ENCODE measurements around the gene UPK1B. TPM values are rescaled to one million over a fixed set of nuclear protein-coding genes. Genes with fewer than 3 reads are reported as not detected.

UPK1B gene
- total RNA-seq, 1 experiment from 2014 or later, result 1.0 TPM

DNA sequence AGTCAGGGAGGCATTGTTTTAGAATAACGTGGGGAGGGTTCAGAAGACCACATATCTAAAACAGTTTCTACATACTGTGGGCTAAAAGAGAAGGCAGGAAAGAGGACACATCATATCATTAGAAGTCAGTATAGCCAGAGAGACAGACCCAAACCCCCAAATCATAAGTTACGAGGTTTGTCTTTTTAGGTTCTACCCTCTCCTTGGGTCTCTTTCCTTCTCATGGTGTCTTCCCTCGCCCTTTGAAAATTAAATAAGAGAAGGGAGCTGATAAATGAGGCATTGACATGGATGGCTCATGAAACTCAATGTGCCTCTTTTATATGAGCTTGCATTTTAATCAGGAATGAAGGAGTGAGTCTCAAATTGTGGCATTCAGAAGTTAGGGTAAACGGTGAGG, 3.4 kb downstream of the UPK1B start:
- H3K27me3 Mint-ChIP-seq (ENCODE audit: low read depth), result peaks cover 16% of the 10 kb centered on the region
- Histone ChIP-seq H3K14ac (ENCODE audit: insufficient read depth, low read length) (no peak overlapping the region), H2BK15ac (ENCODE audit: low read depth, low read length) (no peak overlapping the region), H4K20me1 (ENCODE audit: control insufficient read depth, insufficient read depth, insufficient read length) (no peaks in the 10 kb centered on the region), H4K91ac (ENCODE audit: insufficient read length, low read depth, low read length) (no peak overlapping the region), H3K23me2 (ENCODE audit: insufficient read length, low read depth, low read length, poor library complexity, severe bottlenecking) (no peaks in the 10 kb centered on the region), H3K27ac (ENCODE audit: insufficient read length, low read depth, low read length) (no peak overlapping the region), H2AFZ (ENCODE audit: low read length) (no peak overlapping the region), H2BK12ac (ENCODE audit: insufficient read length, low read depth, low read length) (no peak overlapping the region), H4K8ac (replicated peaks; ENCODE audit: insufficient read length, low read depth, low read length) (no peak overlapping the region), H3K18ac (ENCODE audit: insufficient read length, low read depth, low read length) (no peak overlapping the region), H3K27me3 (ENCODE audit: insufficient read depth, low read length) (no peaks in the 10 kb centered on the region), H2BK20ac (ENCODE audit: low read depth, low read length, poor library complexity, severe bottlenecking) (no peak overlapping the region), H3K9me3 (ENCODE audit: control insufficient read depth, low read depth, low read length) (no peaks in the 10 kb centered on the region), H3K23ac (ENCODE audit: insufficient read length, low read depth, low read length) (no peak overlapping the region), H3K4me2 (ENCODE audit: insufficient read depth, insufficient read length, low read length) (no peak overlapping the region), H3K4ac (ENCODE audit: low read depth, low read length) (no peak overlapping the region), H3K56ac (ENCODE audit: insufficient read length, low read depth, low read length) (no peak overlapping the region), H3K79me1 (ENCODE audit: insufficient read depth, low read depth, low read length, poor library complexity, severe bottlenecking) (no peaks in the 10 kb centered on the region), H3T11ph (ENCODE audit: low read length) (no peak overlapping the region), H3K9ac (ENCODE audit: extremely low read depth, insufficient read length, low read length) (no peak overlapping the region), H3K79me2 (ENCODE audit: insufficient read depth, low read length) (no peaks in the 10 kb centered on the region), H2BK120ac (ENCODE audit: low read depth, low read length, poor library complexity, severe bottlenecking) (no peak overlapping the region), H4K5ac (ENCODE audit: insufficient read length, low read depth, low read length) (no peak overlapping the region), H2BK5ac (ENCODE audit: insufficient read length, low read length) (no peak overlapping the region), H2AK5ac (ENCODE audit: insufficient read length, low read length) (no peak overlapping the region), H3K4me1 (ENCODE audit: insufficient read depth, low read length) (no peaks in the 10 kb centered on the region)
- no CpG with 5 or more reads among the region's 4 CpGs for WGBS (ENCODE audit: extremely low coverage, insufficient read length, low lambda C conversion rate)
- TF ChIP-seq, protein P1, sequence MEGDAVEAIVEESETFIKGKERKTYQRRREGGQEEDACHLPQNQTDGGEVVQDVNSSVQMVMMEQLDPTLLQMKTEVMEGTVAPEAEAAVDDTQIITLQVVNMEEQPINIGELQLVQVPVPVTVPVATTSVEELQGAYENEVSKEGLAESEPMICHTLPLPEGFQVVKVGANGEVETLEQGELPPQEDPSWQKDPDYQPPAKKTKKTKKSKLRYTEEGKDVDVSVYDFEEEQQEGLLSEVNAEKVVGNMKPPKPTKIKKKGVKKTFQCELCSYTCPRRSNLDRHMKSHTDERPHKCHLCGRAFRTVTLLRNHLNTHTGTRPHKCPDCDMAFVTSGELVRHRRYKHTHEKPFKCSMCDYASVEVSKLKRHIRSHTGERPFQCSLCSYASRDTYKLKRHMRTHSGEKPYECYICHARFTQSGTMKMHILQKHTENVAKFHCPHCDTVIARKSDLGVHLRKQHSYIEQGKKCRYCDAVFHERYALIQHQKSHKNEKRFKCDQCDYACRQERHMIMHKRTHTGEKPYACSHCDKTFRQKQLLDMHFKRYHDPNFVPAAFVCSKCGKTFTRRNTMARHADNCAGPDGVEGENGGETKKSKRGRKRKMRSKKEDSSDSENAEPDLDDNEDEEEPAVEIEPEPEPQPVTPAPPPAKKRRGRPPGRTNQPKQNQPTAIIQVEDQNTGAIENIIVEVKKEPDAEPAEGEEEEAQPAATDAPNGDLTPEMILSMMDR (conservative IDR thresholded peaks at IDR 0.05), result no peak
- H3K27ac Mint-ChIP-seq, result no peak overlapping the region
- H3K4me1 Mint-ChIP-seq, result peaks cover 7 to 8% of the 10 kb centered on the region in 2 experiments
- no peak overlapping the region for H3K4me3 Mint-ChIP-seq
- H3K36me3 Mint-ChIP-seq (ENCODE audit: insufficient read depth in 1 of 3, low read depth in 3 of 3), result no peaks in the 10 kb centered on the region
- DNase-seq, result no peak
- H3K9me3 Mint-ChIP-seq, result no peaks in the 10 kb centered on the region; a peak in 1 of 5 replicates
